A549 treated with AZD9567 at 1 μM for 4 hours (cell line): ENCODE results near the gene EFNA4. TPM values are rescaled to one million over a fixed set of nuclear protein-coding genes. Genes with fewer than 3 reads are reported as not detected.

Experiments used
- total RNA-seq: library from RNA; stranded (reverse); fragments of 200-300 nt; extraction: Qiagen RNA extraction; gene quantifications from 5 replicates; pipeline ENCODE4 v1.2.3, GENCODE V29; 2022; ENCODE audit not compliant: insufficient read depth

EFNA4 gene
- 11.3 to 14.4 TPM (median 13.2 TPM) in 5 replicates for total RNA-seq

GRCh38 chr1:155063550-155064110, at the start of gene EFNA4:
Gene EFNA4, plus strand, starts transcription at chr1:155063740. Its CDS starts 84 bp downstream, at chr1:155063824.

GRCh38 chr1:155033524-155033923, 30.0 kb upstream of the EFNA4 start, which contains the start of the genes DCST1 and DCST2:
Gene DCST1, plus strand, starts transcription at chr1:155033824. Its CDS starts 213 bp downstream, at chr1:155034037.
Gene DCST2, minus strand, starts transcription at chr1:155033781. Its CDS starts 80 bp downstream, at chr1:155033701.

GRCh38 chr1:155050560-155051341, 12.8 kb upstream of the EFNA4 start, which contains the start of gene ADAM15:
Gene ADAM15, plus strand, starts transcription at chr1:155051316. Its CDS starts 71 bp downstream, at chr1:155051387.

GRCh38 chr1:155078469-155079209, 15.1 kb downstream of the EFNA4 start, which contains the start of gene EFNA3:
Gene EFNA3, plus strand, starts transcription at chr1:155078837. Its CDS starts 105 bp downstream, at chr1:155078942.

Other genes with a start within 250 kb of the EFNA4 start
- gene KCNN3, start 193.5 kb upstream of the EFNA4 start, total RNA-seq: 0.01 to 0.05 TPM (median 0.03 TPM) in 4 of 5 replicates, not detected in the other
- gene PMVK, start 127.0 kb upstream of the EFNA4 start, total RNA-seq: 33.5 to 46.0 TPM (median 43.0 TPM) in 5 replicates
- gene PBXIP1, start 107.6 kb upstream of the EFNA4 start, total RNA-seq: 8.0 to 15.6 TPM (median 13.9 TPM) in 5 replicates
- gene PYGO2, start 102.0 kb upstream of the EFNA4 start, total RNA-seq: 23.8 to 25.3 TPM (median 24.4 TPM) in 5 replicates
- 163 to 228 TPM (median 221 TPM) in 5 replicates for gene SHC1, start 93.0 kb upstream of the EFNA4 start, total RNA-seq
- 350 to 384 TPM (median 355 TPM) in 5 replicates for gene CKS1B, start 89.1 kb upstream of the EFNA4 start, total RNA-seq
- gene FLAD1, start 80.4 kb upstream of the EFNA4 start, total RNA-seq: 34.0 to 47.4 TPM (median 47.2 TPM) in 5 replicates
- not detected in 5 replicates for gene LENEP, start 70.2 kb upstream of the EFNA4 start, total RNA-seq
- 30.4 to 41.5 TPM (median 37.4 TPM) in 5 replicates for gene ZBTB7B, start 60.9 kb upstream of the EFNA4 start, total RNA-seq
- 0.38 to 0.88 TPM (median 0.56 TPM) in 4 of 5 replicates, not detected in the other for gene DCST2, start 30.0 kb upstream of the EFNA4 start, total RNA-seq
- not detected in 5 replicates for gene DCST1, start 29.9 kb upstream of the EFNA4 start, total RNA-seq
- gene ADAM15, start 12.4 kb upstream of the EFNA4 start, total RNA-seq: 55.7 to 115 TPM (median 104 TPM) in 5 replicates
- 7.0 to 11.0 TPM (median 7.7 TPM) in 5 replicates for gene EFNA3, start 15.1 kb downstream of the EFNA4 start, total RNA-seq
- gene EFNA1, start 64.1 kb downstream of the EFNA4 start, total RNA-seq: 23.7 to 35.1 TPM (median 30.9 TPM) in 5 replicates
- 32.9 to 44.7 TPM (median 35.7 TPM) in 5 replicates for gene SLC50A1, start 72.1 kb downstream of the EFNA4 start, total RNA-seq
- 71.3 to 102 TPM (median 100 TPM) in 5 replicates for gene DPM3, start 76.8 kb downstream of the EFNA4 start, total RNA-seq
- 226 to 261 TPM (median 239 TPM) in 5 replicates for gene KRTCAP2, start 109.6 kb downstream of the EFNA4 start, total RNA-seq
- gene TRIM46, start 110.1 kb downstream of the EFNA4 start, total RNA-seq: 1.6 to 2.4 TPM (median 2.0 TPM) in 4 of 5 replicates, not detected in the other
- gene THBS3, start 144.2 kb downstream of the EFNA4 start, total RNA-seq: 3.3 to 11.6 TPM (median 9.6 TPM) in 5 replicates
- 71.0 to 72.9 TPM (median 72.6 TPM) in 5 replicates for gene MTX1, start 145.0 kb downstream of the EFNA4 start, total RNA-seq
- 28.4 to 32.9 TPM (median 29.7 TPM) in 5 replicates for gene ENTREP3, start 191.7 kb downstream of the EFNA4 start, total RNA-seq
- 106 to 136 TPM (median 123 TPM) in 5 replicates for gene SCAMP3, start 198.6 kb downstream of the EFNA4 start, total RNA-seq
- 18.9 to 35.2 TPM (median 31.1 TPM) in 5 replicates for gene CLK2, start 209.8 kb downstream of the EFNA4 start, total RNA-seq
- gene HCN3, start 213.7 kb downstream of the EFNA4 start, total RNA-seq: 1.6 to 6.1 TPM (median 5.0 TPM) in 5 replicates
- 0.02 to 0.03 TPM in 2 of 5 replicates, not detected in the others for gene PKLR, start 237.7 kb downstream of the EFNA4 start, total RNA-seq
- 158 to 170 TPM (median 163 TPM) in 5 replicates for gene FDPS, start 245.1 kb downstream of the EFNA4 start, total RNA-seq